GM23338 (cell line): ENCODE measurements around the gene DSG1.

Experiments
- EZH2 ChIP-seq: fragments of 200-600 bp; sonication (generic); IDR thresholded peaks from one replicate; pipeline ENCODE4 v1.8.0; 2017; ENCODE audit warnings: antibody characterized with exemption, mild to moderate bottlenecking, low read depth; ENCODE audit not compliant: unreplicated experiment
- TF ChIP-seq, protein P1 (sequence below), 2 experiments: fragments of 200-600 bp in 1 of 2; sonication (generic) in 1 of 2; conservative IDR thresholded peaks; 2 replicates each; pipeline versions ENCODE4 v1.5.1 to v1.6.1; 2016 to 2017; ENCODE audit warnings: antibody characterized with exemption in 2 of 2, low read depth in 2 of 2, mild to moderate bottlenecking in 2 of 2, moderate library complexity in 1 of 2

DNA sequence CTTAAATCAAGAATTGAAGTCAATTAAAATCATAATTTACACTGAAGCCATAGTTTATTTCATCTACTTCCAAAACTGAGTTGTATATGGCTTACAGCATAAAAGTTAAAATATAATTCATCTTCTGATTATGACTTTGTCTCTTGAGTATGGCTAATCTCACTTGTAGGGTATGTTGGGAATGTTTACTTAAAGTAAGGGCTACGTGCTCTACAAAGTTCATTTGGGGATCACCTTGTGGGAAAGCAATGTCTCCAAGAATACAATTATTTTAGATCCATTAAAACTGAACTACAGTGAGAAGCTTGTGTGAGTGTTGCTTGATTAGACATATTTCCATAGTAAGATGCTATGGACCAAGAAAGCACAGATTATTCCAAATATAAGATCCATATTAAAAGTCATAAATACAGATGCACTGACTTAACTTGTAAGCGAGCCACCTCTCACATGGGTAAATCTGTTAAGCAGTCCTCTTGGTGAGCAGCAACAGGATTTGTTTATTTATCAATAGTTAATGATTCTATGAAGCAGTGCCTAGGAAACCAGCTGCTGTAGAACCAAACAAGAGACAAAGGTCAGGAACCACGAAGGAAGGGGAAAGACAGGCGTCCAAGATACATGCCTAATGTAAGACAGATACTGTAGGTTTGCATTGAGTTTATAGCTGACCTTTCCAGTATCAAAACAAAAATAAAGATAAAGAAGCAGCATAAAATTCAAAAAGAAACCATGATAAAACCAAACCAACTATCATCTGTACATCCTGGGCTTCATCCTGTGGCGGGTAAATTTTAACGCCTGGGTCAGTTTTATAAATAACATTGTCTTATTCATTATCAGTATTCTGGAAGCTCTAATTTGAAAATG is 83.4 kb downstream of the DSG1 start:
- no peak for TF ChIP-seq EZH2
- TF ChIP-seq, protein P1, sequence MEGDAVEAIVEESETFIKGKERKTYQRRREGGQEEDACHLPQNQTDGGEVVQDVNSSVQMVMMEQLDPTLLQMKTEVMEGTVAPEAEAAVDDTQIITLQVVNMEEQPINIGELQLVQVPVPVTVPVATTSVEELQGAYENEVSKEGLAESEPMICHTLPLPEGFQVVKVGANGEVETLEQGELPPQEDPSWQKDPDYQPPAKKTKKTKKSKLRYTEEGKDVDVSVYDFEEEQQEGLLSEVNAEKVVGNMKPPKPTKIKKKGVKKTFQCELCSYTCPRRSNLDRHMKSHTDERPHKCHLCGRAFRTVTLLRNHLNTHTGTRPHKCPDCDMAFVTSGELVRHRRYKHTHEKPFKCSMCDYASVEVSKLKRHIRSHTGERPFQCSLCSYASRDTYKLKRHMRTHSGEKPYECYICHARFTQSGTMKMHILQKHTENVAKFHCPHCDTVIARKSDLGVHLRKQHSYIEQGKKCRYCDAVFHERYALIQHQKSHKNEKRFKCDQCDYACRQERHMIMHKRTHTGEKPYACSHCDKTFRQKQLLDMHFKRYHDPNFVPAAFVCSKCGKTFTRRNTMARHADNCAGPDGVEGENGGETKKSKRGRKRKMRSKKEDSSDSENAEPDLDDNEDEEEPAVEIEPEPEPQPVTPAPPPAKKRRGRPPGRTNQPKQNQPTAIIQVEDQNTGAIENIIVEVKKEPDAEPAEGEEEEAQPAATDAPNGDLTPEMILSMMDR (conservative IDR thresholded peaks at IDR 0.05; ENCODE audit: low read depth in 2 of 2) = no peak
